HG03045 (cell line): ENCODE results near the gene CACNA2D2.

Experiments used
- ATAC-seq: cut with Tn5 transposase; IDR thresholded peaks from one replicate; pipeline ENCODE4 v1.9.1; 2021; ENCODE audit warnings: mild to moderate bottlenecking, moderate library complexity; ENCODE audit not compliant: unreplicated experiment

Gene CACNA2D2

DNA sequence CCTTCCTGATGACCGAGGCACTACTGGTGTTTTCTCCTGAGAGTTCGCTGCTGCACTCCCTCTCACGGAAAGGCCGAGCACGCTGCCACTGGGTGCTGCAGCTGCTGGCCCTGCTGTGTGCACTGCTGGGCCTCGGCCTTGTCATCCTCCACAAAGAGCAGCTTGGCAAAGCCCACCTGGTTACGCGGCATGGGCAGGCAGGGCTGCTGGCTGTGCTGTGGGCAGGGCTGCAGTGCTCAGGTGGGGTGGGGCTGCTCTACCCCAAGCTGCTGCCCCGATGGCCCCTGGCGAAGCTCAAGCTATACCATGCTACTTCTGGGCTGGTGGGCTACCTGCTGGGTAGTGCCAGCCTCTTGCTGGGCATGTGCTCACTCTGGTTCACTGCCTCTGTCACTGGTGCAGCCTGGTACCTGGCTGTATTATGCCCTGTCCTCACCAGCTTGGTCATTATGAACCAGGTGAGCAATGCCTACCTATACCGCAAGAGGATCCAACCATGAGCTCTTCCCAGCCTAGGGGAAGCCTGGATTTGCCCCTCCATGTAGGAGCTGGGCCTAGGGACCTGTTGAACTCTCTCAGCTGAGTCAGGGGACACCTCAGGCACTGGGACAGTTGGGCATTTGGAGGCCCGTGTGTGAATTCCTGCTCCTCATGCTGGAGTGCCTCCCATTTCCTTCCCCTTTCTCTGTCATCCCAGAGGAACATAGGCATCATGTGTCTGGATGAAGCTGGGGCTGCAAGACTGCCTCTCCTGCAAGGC, 150.0 kb downstream of the CACNA2D2 start:
- ATAC-seq: no peak

DNA sequence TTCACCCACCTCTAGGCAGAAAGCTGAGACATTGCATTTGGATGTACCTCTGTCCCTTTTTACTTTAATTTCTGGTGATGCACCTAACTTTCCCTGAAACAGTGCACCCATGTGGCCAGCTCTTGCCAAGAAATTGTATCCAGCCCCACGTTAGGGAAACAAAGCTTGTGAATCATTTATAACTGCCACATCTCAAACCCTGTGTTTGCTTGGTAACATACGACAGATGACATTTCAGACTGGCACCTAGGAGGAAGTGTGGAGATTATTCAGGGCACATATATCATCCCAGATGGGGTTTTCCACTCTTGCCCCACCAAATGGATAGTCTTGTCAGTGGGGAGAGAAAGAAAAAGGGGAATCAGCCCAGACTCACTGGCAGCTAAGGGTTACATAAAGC, 150.7 kb downstream of the CACNA2D2 start:
- no peak for ATAC-seq

DNA sequence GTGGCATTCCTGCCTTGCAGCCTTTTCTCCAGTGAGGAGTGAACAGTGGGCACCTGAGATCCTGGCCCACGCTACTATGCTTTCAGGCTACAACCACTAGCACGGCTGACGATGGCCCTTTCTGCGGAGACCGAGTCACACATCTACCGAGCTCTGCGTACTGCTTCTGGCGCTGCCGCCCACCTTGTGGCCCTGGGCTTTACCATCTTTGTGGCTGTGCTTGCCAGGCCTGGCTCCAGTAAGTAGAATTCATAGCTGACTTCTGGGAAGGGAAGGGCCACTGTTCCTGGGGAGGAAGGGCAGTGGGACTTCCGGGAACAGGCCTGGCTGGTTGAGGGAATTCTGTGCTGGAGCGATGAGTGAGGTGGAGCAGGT, 152.1 kb downstream of the CACNA2D2 start:
- ATAC-seq: no peak

DNA sequence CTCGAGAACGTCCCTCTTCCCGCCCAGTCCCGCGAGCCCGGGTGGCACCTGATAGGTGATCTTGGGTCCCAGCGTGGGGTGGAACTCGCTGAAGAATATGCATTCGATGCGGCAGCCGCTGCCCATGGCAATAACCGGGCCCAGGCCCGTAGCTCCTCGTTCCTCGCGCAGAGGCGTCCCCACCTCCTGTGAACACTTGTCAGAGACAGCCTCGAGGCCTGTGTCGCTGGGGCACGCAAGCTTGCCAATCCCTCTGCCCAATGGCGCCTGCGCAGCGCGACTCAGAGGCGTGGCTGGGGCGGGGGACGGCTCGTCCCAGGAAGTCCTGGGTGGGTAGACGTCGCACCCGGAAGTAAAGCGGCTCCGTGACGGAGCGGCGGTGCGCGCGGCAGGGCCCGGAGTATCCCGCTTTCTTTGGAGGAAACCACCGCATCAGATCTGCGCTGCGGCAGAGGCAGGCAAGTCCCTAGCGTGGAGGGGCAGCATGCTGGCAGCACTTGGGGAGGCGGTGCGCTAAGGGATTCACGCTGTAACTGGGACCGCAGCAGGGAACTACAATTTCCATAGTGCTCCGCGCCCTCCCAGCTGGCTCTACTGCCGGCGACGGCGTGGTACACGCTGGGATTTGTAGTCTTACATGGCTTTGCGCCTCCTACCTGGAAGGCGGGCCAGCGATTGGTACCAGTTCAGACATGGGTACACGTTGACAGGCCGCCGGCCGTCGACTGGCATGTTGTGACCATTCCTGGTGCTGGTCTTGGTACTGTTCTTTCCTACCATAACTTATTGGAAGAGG, 152.7 kb downstream of the CACNA2D2 start, which contains the start of the genes CYB561D2 and NPRL2:
Gene CYB561D2, plus strand, starts transcription at position 336 of the 796 bp plus-strand sequence. CDS start 572 bp downstream, outside the sequence.
Gene NPRL2, minus strand, starts transcription at position 249 of the 796 bp plus-strand sequence. Its CDS starts 123 bp downstream, at position 126.
- peak; percentile 89 for ATAC-seq

DNA sequence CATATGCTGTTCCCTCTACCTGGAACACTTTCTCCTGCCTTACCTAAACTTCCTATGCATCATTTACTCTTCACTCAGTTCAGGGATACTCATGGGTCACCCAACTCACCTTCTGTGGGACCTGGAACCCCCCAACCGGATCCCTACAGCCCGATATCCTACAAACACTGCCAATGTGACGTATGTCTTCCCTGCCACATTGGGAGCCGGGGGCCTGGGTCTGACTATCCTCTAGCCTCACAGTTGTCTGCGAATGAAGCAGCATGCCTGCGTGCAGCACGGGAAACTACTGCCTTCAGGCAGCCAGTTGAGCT, 153.3 kb downstream of the CACNA2D2 start:
- no peak for ATAC-seq

DNA sequence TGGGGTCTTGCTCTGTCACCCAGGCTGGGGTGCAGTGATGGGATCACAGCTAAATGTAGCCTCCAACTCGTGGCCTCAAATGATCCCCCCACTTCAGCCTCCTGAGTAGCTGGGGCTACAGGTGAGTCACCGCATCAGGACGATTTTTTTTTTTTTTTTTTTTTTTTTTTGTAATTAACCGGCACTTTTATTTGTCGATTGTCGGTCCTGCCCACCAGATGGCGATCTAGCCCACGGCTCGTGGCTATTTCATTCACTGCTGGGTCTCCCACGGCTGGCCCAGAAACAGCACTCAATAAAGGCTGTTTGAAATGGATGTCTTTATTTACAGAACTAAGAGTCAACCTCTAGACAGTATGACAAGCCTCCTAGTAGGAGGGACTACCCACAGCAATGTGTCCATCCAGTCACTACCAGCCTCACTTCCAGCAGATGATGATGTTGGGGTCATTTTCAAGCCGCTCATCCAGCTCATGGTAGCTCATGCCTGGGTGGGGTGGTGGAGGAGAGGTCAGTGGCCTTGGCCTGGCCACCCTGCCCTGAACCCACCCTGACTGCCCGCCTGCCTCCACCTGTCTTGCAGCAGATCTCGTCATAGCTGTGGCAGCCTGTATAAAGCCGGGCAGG, 156.1 kb downstream of the CACNA2D2 start:
- ATAC-seq: no peak

DNA sequence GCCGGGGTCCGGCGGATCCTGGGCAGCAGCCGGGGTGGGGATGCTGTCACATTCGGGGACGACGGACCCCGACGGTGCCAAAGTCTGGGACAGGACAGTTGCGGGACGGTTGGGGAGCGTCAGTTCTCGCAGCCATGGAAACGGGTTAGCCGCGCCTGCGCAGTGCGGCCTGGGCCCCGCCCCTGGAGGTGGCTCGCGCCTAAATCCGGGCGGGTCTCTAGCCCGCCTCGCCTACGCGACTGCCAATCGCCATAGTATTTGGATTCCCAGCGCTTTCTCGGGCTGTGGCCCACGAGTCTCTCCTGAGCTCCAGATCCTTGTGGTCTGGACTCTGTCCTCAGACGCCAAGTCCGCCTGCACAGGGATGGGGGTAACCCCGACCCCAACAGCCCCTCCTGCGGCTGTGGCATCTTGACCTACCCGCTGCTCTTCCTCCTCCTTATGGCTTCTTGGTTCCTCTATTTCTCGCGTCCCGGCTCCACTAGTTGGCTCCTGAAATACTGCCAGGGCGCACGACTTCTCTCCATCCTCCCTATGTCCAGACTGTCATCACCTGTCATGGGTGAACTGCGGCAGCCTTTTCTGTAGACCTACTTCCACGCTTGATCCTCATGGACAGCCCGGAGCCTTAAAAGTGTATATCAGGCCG, 157.7 kb downstream of the CACNA2D2 start, which contains the start of gene ZMYND10:
Gene ZMYND10, minus strand, starts transcription at position 147 of the 649 bp plus-strand sequence. CDS start 153 bp downstream, outside the sequence.
- ATAC-seq: no peak

DNA sequence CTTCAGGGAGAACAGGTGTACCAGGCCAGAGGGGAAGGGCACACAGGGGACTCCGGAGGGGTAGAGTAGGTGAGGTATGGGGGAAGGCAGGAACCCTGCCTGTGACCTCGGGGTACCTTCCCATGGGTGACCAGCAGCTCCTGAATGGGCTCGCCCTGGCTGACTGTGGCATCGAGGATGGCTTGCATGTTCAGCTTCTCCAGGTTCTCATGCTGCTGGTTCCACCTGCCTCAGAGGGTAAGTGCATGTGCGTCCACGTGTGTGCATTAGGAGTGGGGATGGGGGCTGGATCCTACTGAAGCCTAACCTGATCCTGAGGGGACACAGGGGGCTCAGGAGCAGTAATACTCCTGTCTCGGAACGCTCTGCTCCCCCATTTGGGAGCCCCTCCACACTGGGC, 158.4 kb downstream of the CACNA2D2 start:
- no peak for ATAC-seq

DNA sequence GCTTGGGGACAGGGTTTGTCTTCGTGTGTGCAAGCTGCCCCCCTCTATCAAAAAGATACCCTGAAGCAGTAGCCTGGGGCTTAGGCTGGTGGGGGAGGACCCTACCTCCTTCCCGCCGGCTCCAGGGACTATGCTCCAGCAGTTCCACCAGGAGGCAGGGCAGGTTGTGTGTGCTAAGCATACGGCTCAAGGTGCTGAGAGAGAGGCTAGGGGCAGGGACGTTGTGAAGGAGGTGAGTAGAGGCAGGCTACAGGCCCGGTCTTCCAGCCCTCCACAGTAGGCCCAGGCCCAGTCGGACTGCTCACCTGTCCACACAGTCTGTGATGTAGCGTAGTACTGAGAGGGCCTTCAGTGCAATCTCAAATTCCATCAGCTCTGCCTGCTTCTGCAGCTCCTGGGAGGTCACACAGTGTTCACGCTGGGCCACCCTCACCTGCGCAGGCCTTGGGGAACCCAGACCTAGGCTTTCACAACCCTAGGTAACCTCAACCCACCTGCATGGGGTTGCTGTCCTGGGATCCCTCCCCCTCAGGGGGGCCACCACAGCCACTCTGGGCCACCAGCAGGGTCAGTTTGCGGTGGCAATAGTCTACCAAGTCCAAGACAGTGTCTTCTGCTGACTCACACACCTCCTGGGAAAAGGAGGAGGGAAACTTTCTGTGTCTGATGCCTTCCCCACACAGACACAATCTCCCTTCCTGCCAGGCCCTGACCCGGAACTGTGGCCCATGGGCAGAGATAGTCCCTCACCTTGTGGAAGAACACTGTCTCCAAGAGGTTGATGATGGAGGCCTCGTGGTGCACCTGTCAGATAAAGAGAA, 160.4 kb downstream of the CACNA2D2 start:
- no peak for ATAC-seq

DNA sequence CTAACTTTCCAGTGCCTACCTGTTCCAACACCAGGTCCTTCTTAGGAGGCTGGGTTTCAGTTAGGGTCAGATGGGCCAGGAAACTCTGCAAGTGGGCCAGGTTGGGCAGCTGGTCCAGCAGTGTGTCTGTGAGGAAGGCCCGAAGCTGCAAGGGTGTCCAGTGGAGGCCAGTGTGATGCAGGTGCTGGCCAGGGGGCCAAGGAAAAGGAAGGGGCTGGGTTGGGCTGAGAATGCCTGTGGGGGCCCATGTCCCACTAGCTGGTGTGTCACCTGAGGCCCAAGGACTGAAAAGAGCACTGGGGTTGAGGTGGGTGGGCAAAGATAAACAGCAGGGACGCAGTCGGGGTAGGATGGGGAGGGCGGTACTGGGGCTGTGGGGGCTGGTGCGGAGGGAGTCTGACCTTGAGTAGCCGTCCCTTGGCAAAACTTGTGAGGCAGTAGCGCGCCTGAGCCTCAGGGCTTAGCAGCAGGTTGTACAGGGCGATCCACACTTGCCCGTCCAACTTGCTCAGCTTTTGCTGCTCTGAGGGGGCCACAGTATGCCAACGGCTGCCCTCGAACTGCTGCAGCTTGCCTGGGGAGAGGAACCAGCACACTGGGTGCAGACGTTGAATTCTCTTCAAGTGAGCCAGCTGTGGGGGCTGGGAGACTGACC, 161.3 kb downstream of the CACNA2D2 start:
- no peak for ATAC-seq

DNA sequence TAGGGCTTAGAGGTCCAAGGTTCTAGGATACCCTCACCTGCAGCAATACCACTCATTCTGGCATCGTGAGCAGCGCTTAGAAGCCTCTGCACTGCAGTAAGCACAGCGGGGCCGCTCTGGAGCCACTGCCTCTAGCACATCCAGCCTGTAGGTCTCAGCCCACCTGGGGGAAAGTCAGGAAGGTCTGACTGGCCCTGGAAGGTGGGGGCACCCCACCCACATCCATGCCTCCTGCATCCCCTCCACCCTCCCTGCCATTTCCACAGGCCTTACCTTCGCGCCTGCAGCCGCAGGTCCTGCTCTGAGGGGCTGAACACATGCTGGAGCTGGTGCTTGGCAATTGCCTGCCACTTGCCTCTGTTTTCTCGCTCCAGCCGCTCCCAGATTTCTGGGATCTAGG, 161.9 kb downstream of the CACNA2D2 start:
- no peak for ATAC-seq

DNA sequence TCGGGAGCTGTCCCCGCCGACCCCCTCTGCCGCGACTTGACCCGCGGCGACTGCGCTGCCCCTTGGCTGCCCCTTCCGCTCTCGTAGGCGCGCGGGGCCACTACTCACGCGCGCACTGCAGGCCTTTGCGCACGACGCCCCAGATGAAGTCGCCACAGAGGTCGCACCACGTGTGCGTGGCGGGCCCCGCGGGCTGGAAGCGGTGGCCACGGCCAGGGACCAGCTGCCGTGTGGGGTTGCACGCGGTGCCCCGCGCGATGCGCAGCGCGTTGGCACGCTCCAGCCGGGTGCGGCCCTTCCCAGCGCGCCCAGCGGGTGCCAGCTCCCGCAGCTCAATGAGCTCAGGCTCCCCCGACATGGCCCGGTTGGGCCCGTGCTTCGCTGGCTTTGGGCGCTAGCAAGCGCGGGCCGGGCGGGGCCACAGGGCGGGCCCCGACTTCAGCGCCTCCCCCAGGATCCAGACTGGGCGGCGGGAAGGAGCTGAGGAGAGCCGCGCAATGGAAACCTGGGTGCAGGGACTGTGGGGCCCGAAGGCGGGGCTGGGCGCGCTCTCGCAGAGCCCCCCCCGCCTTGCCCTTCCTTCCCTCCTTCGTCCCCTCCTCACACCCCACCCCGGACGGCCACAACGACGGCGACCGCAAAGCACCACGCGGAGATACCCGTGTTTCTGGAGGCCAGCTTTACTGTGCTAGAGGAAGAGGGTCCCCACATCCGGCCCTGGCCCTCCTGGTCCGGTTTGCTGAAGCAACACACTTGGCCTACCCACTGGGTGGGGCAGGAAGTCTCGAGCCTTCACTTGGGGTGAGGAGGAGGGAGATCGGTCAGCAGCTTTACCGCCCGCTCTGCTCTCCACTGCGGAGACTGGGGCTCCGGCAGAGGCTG, 162.7 kb downstream of the CACNA2D2 start, which contains the start of gene RASSF1:
Gene RASSF1, minus strand, starts transcription at position 389 of the 882 bp plus-strand sequence. Its CDS starts 31 bp downstream, at position 358.
- ATAC-seq: no peak

DNA sequence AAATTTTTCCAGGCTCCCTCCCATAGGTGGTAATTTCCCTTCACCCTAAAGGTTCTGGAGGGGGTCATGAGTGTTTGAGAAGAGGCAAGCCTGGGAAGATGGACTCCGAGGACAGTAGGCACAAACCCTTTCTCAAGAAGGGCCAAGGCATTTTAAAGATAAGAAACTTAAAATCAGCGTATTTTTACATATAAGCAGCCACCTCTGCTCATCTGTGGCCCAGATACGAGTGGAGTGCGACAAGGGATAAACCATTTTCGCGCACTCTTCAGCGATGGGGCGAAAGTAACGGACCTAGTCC, 163.3 kb downstream of the CACNA2D2 start:
- ATAC-seq: no peak

DNA sequence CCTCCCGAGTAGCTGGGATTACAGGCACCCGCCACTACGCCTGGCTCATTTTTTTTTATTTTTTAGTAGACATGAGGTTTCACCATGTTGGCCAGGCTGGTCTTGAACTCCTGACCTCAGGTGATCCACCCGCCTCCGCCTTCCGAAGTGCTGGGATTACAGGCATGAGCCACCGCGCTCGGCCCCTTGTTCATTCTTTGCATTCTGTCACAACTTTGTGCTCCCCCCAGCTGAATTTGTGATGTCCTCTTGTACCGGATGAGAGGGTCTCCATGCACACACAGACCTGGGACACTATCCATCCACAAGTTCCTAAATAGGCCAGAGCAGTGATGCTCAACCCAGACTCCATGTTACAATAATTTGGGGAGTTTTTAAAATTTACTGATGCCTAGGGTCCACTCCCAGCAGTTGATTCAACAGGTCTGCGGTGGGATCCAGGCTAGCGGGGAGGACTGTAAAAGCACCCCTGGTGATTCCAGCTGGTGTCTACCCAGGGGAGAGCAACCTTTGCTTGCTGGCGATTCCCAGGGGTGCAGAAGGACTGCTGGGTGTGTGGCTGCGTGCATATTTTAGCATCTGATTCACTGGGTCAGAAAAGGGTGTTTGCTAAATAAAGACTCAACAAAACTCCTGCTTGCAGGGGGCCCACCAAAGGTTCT, 163.8 kb downstream of the CACNA2D2 start:
- no peak for ATAC-seq

DNA sequence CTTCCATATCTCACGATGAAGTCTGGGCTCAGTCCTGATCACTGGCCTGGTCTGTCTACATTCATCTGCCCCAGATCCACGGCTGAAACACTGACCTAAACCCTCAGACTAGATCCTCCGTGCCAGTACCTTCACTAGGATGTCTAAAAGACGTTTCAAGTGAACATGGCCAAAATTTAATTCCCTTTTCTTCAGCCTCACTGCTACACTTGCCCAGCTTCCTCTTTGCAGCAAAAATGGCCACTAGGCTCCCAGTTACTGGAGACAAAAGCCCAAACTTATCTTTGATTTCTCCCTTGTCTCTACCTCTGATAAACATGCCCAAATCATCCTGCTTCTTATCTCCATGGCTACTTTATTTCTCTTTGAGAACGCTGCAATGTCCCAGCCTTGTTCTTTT, 164.5 kb downstream of the CACNA2D2 start:
- ATAC-seq: no peak

DNA sequence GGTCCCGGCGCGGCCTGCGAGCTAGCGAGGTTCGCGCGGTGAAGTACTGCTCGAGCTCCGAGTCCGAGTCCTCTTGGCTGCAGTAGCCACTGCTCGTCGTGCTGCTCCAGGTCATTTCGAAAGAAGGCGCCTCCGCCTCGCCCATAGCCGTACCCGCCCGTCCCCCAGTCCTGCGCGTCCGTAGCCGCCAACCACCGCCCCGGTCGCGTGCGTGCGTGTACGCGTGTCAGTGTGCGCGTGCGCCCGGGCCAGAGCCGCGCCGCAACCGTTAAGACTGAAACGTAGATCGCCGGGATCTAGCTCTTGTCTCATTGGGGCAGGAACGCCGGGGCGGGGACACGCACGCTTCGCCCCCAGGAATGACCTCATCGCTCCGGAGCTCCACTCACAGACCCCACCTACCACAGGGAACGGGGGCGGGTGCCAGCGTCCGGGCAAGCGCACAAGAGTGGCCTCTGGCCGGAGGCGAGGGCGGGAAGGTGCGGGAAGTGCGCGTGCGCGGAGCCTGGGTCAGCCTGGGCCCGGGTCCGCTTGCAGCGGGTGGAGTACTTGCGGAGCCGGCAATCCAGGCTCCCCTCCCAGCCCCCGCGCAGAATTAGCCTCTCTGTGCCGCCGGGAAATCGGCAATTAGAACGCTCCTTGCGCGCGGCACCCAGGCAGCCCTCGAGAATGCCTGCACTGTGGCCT, 166.1 kb downstream of the CACNA2D2 start:
- ATAC-seq: peak; percentile 79

DNA sequence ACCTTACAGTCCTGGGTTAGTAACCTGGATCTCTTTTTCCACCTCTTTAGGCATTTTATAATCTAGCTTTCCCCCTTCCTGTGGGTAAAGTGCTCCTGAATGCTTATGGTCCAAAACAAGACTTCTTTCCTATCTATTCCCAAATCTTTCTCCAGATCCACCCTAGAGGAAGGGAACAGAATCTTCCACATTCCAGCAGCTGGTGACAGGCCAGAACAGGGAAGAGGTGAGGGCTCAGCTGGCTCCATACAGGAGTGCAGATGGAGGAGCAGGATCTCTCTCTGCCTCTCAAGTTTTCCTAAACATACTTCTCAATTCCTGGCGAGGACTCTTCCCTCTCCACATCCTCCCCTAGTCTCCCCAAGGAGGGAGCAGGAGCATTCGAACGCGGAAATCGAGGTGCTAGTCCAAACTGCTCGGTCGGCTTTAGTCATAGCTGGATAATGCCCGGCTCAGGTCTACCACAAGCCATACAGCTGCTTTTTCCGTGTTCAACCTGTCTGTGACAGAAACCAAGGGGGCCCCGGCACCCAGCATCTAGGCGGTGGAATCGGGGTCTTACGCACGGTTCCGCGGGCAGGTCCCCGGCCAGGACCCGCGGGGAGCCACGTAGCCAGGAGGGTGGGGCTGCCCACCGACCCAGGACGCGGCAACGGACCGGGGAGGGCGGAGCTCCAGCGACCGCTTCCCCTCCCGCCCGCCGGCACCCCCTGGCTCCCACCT, 166.8 kb downstream of the CACNA2D2 start:
- peak; percentile 40 for ATAC-seq
